Esophagus muscularis mucosa (tissue), 3 donors: ENCODE data around the gene ABHD16B.

ENCODE experiments used
- POLR2A ChIP-seq: fragments of 450-650 bp; IDR thresholded peaks from one replicate; pipeline ENCODE4 v1.6.1; 2017; ENCODE audit warnings: antibody characterized with exemption, moderate library complexity, mild to moderate bottlenecking, low read depth
- POLR2AphosphoS5 ChIP-seq, 2 donors: sonication (generic); formaldehyde crosslinking; IDR thresholded peaks; one replicate each; pipeline ENCODE4 v1.6.1; 2017; ENCODE audit warnings: antibody characterized with exemption in 2 of 2
- TF ChIP-seq, protein P1 (sequence below), 3 experiments: fragments of 200-600 bp in 2 of 3; fragments of 450-650 bp in 1 of 3; sonication (generic) in 2 of 3; IDR thresholded peaks; one replicate each; pipeline ENCODE4 v1.5.1; 2017 to 2019; ENCODE audit warnings: antibody characterized with exemption in 3 of 3, mild to moderate bottlenecking in 2 of 3, moderate library complexity in 1 of 3

DNA sequence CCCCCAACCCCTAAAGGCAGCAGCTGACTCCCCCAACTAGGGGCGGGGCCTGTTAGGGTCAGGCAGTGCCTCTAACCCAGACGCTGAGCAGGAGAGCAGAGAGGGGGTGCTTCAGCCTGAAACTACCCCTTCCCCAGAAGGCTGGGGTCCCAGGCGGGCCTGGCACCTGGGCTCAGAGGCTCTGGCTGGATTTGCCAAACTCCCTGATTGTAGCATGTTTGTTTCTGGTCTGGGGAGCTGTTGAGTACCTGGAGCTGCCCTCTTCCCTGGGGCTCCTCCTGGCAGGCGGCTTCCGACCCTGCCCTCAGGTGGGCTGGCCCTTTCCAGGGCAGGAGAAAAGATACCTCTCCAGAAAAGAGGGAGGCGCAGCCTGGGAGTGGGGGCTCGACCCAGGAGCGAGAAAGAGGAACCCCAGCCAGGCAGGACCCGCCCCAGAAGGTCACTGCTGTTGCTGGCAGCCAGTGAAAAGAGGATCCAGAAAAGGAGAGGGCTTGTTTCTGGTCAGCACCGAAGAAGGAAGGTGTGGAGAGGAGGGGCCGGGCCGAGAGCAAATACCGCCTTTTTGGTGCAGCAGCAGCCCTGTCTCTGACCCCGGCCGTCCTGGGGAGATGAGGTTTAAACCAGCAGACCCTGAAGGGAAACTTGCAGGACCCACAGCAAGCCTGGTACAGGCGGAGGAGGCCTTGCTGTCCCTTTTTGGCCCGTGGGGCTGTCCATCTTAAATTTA is 810 bp upstream of the ABHD16B start:
- TF ChIP-seq POLR2A (no peak), POLR2AphosphoS5 (IDR thresholded peaks at IDR 0.05) (no peak)
- TF ChIP-seq, protein P1, sequence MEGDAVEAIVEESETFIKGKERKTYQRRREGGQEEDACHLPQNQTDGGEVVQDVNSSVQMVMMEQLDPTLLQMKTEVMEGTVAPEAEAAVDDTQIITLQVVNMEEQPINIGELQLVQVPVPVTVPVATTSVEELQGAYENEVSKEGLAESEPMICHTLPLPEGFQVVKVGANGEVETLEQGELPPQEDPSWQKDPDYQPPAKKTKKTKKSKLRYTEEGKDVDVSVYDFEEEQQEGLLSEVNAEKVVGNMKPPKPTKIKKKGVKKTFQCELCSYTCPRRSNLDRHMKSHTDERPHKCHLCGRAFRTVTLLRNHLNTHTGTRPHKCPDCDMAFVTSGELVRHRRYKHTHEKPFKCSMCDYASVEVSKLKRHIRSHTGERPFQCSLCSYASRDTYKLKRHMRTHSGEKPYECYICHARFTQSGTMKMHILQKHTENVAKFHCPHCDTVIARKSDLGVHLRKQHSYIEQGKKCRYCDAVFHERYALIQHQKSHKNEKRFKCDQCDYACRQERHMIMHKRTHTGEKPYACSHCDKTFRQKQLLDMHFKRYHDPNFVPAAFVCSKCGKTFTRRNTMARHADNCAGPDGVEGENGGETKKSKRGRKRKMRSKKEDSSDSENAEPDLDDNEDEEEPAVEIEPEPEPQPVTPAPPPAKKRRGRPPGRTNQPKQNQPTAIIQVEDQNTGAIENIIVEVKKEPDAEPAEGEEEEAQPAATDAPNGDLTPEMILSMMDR (IDR thresholded peaks at IDR 0.05): no peak
